ENCODE measurements around the gene UBE2D1. TPM values are rescaled to one million over a fixed set of nuclear protein-coding genes. Genes with fewer than 3 reads are reported as not detected.

Gene UBE2D1
- total and polyA plus RNA-seq, 9 of the 15 experiments (the other 6 are each of a cell fraction or from before 2014, with no cell fraction given): 4.1 to 24.4 (median 12.3) TPM

GRCh38 chr10:58334817-58335305, at the start of gene UBE2D1 (continued):
- TF ChIP-seq FOXO4 (CRISPR knock-in tag; IDR thresholded peaks at IDR 0.05) (no peak), HMGXB4 (CRISPR knock-in tag; IDR thresholded peaks at IDR 0.05) (no peak), HDAC8 (tag; IDR thresholded peaks at IDR 0.05) (0 out of 2 replicates have a peak, but pooled peaks have one; percentile 20), GABPB1 (CRISPR knock-in tag; IDR thresholded peaks at IDR 0.05) (peak; percentile 61; the same call in 1 of the 2 replicates), FOXK1 (CRISPR knock-in tag; IDR thresholded peaks at IDR 0.05; ENCODE audit: borderline replicate concordance) (no peak), CREM (IDR thresholded peaks at IDR 0.05; ENCODE audit: low read depth) (peak; percentile 66), CCAR2 (IDR thresholded peaks at IDR 0.05; ENCODE audit: low read depth, low read length) (no peak), SIN3A (IDR thresholded peaks at IDR 0.05; ENCODE audit: borderline replicate concordance in 2 of 2, control insufficient read depth in 1 of 2, low read depth in 2 of 2, low read length in 2 of 2) (peak; percentile 36 to 67; a peak in 2 of 4 replicates), GTF2F1 (IDR thresholded peaks at IDR 0.05; ENCODE audit: low read depth, low read length) (0 out of 2 replicates have a peak, but pooled peaks have one; percentile 42), ZBTB43 (CRISPR knock-in tag; IDR thresholded peaks at IDR 0.05) (no peak), MED1 (CRISPR knock-in tag; IDR thresholded peaks at IDR 0.05; ENCODE audit: borderline replicate concordance) (no peak), POLR2G (IDR thresholded peaks at IDR 0.05; ENCODE audit: low read depth, low read length) (peak; percentile 99), NFE2 (IDR thresholded peaks at IDR 0.05; ENCODE audit: low read depth) (no peak), NONO (IDR thresholded peaks at IDR 0.05; ENCODE audit: low read depth in 2 of 2, low read length in 1 of 2) (peak; percentile 85 to 99)

Measured in K562 (cell line).